Mammary epithelial cell (primary cell): ENCODE measurements around the gene BCAP31.

ENCODE experiments used
- EZH2 ChIP-seq: IDR thresholded peaks from 2 replicates; pipeline ENCODE4 v1.6.1; 2012; ENCODE audit warnings: low read length, inconsistent platforms, borderline replicate concordance
- TF ChIP-seq, protein P1 (sequence below), 2 donors: IDR thresholded peaks in 1 of 2; conservative IDR thresholded peaks in 1 of 2; 2 replicates each; pipeline ENCODE4 v1.5.1; 2011 to 2012; ENCODE audit warnings: inconsistent platforms in 2 of 2, low read length in 2 of 2, mild to moderate bottlenecking in 2 of 2, control low read depth in 1 of 2, low read depth in 1 of 2; ENCODE audit not compliant: insufficient read depth in 1 of 2; ENCODE audit errors: extremely low read depth in 1 of 2

DNA sequence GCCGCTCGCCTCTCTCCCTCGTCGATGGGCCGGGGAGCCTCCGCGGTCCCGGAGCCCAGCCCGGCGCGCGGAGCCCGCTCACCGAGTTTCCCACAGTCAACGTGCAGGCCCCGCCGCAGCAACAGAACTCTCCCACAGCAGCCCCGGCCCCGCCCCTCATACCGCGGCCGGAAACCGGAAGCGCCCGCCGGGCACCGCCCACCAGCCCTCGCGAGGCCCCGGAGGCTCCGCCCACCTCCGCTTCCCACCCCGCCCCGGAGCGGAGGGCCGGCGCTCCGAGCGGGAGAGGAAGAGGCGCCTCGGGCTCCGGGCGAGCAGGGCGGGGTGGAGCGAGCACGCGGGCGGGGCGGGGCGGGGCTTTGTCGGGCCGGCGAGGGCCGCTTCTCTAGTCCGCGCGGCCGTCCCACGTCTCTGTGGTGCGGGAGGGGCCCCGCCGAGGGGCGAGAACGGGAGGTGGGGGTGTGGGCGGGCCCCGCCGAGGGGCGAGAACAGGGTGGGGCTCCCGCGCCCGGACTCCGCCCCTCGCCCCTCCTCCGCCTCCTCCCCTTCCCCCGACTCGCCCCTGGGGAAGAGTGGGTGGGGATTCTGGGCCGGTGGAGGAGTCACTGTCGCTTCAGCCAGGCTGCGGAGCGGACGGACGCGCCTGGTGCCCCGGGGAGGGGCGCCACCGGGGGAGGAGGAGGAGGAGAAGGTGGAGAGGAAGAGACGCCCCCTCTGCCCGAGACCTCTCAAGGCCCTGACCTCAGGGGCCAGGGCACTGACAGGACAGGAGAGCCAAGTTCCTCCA is at the start of gene BCAP31, which contains the start of gene ABCD1:
- TF ChIP-seq, protein P1, sequence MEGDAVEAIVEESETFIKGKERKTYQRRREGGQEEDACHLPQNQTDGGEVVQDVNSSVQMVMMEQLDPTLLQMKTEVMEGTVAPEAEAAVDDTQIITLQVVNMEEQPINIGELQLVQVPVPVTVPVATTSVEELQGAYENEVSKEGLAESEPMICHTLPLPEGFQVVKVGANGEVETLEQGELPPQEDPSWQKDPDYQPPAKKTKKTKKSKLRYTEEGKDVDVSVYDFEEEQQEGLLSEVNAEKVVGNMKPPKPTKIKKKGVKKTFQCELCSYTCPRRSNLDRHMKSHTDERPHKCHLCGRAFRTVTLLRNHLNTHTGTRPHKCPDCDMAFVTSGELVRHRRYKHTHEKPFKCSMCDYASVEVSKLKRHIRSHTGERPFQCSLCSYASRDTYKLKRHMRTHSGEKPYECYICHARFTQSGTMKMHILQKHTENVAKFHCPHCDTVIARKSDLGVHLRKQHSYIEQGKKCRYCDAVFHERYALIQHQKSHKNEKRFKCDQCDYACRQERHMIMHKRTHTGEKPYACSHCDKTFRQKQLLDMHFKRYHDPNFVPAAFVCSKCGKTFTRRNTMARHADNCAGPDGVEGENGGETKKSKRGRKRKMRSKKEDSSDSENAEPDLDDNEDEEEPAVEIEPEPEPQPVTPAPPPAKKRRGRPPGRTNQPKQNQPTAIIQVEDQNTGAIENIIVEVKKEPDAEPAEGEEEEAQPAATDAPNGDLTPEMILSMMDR (conservative IDR thresholded peaks at IDR 0.05 in 1 of 2, IDR thresholded peaks at IDR 0.05 in 1 of 2; ENCODE audit: extremely low read depth in 1 of 2, insufficient read depth in 1 of 2, low read depth in 1 of 2, low read length in 2 of 2): no peak
- TF ChIP-seq EZH2: no peak
